Chondrocyte (in vitro differentiated cells): Measurements from ENCODE around the gene TGFA. TPM values are rescaled to one million over a fixed set of nuclear protein-coding genes. Genes with fewer than 3 reads are reported as not detected.

Experiments
- DNase-seq: peaks from one replicate; pipeline ENCODE4 v3.0.0; 2021; ENCODE audit warnings: mixed read lengths, low spot score
- H3K27ac Mint-ChIP-seq: one replicate; pipeline ENCODE4 v1.8.0; 2021; ENCODE audit warnings: mild to moderate bottlenecking, moderate library complexity, mixed read lengths; ENCODE audit not compliant: unreplicated experiment
- H3K27me3 Mint-ChIP-seq: 2 replicates; pipeline ENCODE4 v1.8.0; 2021; ENCODE audit warnings: low read depth, mixed read lengths
- H3K36me3 Mint-ChIP-seq: 2 replicates; pipeline ENCODE4 v1.8.0; 2021; ENCODE audit warnings: low read depth, mixed read lengths
- H3K4me1 Mint-ChIP-seq: 2 replicates; pipeline ENCODE4 v1.8.0; 2021; ENCODE audit warnings: low read depth, mild to moderate bottlenecking, mixed read lengths
- H3K4me3 Mint-ChIP-seq: one replicate; pipeline ENCODE4 v1.8.0; 2021; ENCODE audit warnings: mild to moderate bottlenecking, moderate library complexity, mixed read lengths; ENCODE audit not compliant: unreplicated experiment
- H3K9me3 Mint-ChIP-seq: 2 replicates; pipeline ENCODE4 v1.8.0; 2021; ENCODE audit warnings: low read depth, mixed read lengths
- CTCF ChIP-seq: fragments of 200-600 bp; sonication (generic); IDR thresholded peaks from 2 replicates; pipeline ENCODE4 v1.5.0; 2021; ENCODE audit warnings: antibody characterized with exemption, mild to moderate bottlenecking, moderate library complexity
- total RNA-seq: library from RNA; stranded (reverse); gene quantifications from 3 replicates; pipeline ENCODE4 v1.2.1, GENCODE V29; 2021

TGFA gene
- total RNA-seq, 1 donor from 2014 or later, result 0.25 TPM

- peaks cover 7% of the 10 kb centered on the region for H3K9me3 Mint-ChIP-seq
- H3K27ac Mint-ChIP-seq, result no peak overlapping the region
- no peak for TF ChIP-seq CTCF
- H3K27me3 Mint-ChIP-seq, result peaks cover 10% of the 10 kb centered on the region
- H3K4me3 Mint-ChIP-seq, result no peak overlapping the region
- H3K4me1 Mint-ChIP-seq, result no peaks in the 10 kb centered on the region
- DNase-seq, result no peak
- no peaks in the 10 kb centered on the region for H3K36me3 Mint-ChIP-seq
Observed at GRCh38 chr2:70433315-70433714, 120.3 kb downstream of the TGFA start.

DNA sequence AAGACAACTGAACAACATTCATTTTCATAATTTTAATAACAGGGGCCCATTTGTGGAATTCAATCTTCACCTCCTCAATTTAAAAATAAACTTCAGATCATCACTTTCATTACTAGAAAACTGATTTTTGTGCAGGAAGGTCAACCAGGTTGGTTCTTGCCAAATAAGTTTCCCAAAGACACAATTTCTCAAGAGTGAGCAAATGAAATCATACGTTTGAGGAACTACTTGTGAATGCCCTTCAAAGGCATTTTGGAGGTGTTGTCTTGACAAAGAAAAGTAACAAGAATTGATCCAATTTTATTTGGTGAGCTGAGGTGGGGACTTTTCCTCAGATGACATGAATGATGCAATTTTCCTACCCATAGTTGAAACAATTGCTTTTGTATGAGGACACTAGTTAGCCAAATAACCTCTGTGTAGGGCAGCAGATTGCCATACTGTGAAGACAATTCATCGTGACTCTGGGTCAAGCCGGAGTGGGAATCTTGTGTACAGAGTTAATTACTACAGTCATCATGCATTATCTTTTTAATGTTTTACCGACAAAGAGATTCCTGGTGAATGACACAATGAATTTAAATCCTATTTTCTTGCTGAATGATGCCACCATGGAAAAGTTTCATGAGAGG lies 121.8 kb downstream of the TGFA start:
- no peak overlapping the region for H3K27ac Mint-ChIP-seq
- H3K4me1 Mint-ChIP-seq, result no peaks in the 10 kb centered on the region
- TF ChIP-seq CTCF, result no peak
- no peak overlapping the region for H3K4me3 Mint-ChIP-seq
- H3K27me3 Mint-ChIP-seq, result peaks cover 7% of the 10 kb centered on the region
- peaks cover 7% of the 10 kb centered on the region for H3K9me3 Mint-ChIP-seq
- no peaks in the 10 kb centered on the region for H3K36me3 Mint-ChIP-seq
- DNase-seq, result no peak

- H3K36me3 Mint-ChIP-seq, result no peaks in the 10 kb centered on the region
- no peak overlapping the region for H3K27ac Mint-ChIP-seq
- no peak overlapping the region for H3K4me3 Mint-ChIP-seq
- TF ChIP-seq CTCF, result no peak
- peaks cover 3% of the 10 kb centered on the region for H3K9me3 Mint-ChIP-seq
- DNase-seq, result no peak
- no peaks in the 10 kb centered on the region for H3K4me1 Mint-ChIP-seq
- peaks cover 8% of the 10 kb centered on the region for H3K27me3 Mint-ChIP-seq
Observed at GRCh38 chr2:70426341-70426740, 127.3 kb downstream of the TGFA start.

DNA sequence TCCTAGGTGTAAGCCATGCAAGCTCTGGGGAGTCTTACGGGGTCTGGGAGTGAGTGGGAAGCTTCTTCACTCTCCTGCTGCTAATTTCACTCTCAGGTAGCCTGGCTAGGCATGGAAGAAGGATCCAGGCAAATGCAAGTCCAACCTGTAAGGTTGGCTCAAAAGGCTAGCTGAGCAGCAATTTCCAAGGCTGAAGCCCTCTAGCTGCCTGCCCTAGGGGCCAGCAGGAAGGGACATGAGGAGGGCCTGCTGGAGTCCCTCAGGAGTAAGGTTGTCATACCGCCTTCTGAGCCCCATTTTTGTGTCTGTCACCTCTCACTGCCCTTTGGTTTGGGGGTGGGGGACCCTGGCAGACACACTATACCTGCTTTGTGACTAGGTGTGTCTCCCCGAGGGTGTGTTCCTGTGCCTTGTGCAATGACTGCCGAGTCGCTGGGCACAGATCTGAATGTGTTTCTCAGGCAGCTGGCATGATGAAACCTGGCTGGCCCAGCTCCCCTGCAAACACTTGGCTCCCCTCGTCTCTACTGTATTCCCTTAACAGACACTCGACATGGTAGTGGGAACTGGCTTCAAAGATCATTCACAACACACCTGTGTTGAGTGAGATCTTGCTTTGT lies 127.8 kb downstream of the TGFA start:
- TF ChIP-seq CTCF, result no peak
- DNase-seq, result no peak
- H3K36me3 Mint-ChIP-seq, result no peaks in the 10 kb centered on the region
- H3K4me3 Mint-ChIP-seq, result no peak overlapping the region
- peaks cover 8% of the 10 kb centered on the region for H3K27me3 Mint-ChIP-seq
- no peaks in the 10 kb centered on the region for H3K4me1 Mint-ChIP-seq
- H3K27ac Mint-ChIP-seq, result no peak overlapping the region
- peaks cover 3% of the 10 kb centered on the region for H3K9me3 Mint-ChIP-seq

GRCh38 chr2:70420740-70421139 lies 132.9 kb downstream of the TGFA start:
- no peaks in the 10 kb centered on the region for H3K36me3 Mint-ChIP-seq
- H3K9me3 Mint-ChIP-seq, result no peaks in the 10 kb centered on the region
- H3K27me3 Mint-ChIP-seq, result peaks cover 21% of the 10 kb centered on the region
- no peak overlapping the region for H3K4me3 Mint-ChIP-seq
- DNase-seq, result no peak
- no peaks in the 10 kb centered on the region for H3K4me1 Mint-ChIP-seq
- H3K27ac Mint-ChIP-seq, result no peak overlapping the region
- TF ChIP-seq CTCF, result no peak
